Lower lobe of right lung (tissue), 2 donors: ENCODE results near the gene ATP2C2. TPM values are rescaled to one million over a fixed set of nuclear protein-coding genes. Genes with fewer than 3 reads are reported as not detected.

Experiments
- ATAC-seq, 2 donors: fragments of 200-7000 bp; cut with Tn5 transposase; one replicate each; pipeline ENCODE4 v1.9.1; 2020 to 2022; ENCODE audit warnings: mild to moderate bottlenecking in 2 of 2, moderate library complexity in 2 of 2
- DNase-seq: peaks from one replicate; pipeline ENCODE4 v3.0.0-alpha.2; 2020
- H3K27ac ChIP-seq: fragments of 200-600 bp; one replicate; pipeline ENCODE4 v1.8.0; 2022
- H3K27me3 ChIP-seq: fragments of 200-600 bp; one replicate; pipeline ENCODE4 v1.8.0; 2022; ENCODE audit warnings: low read depth
- H3K36me3 ChIP-seq: fragments of 200-600 bp; one replicate; pipeline ENCODE4 v1.8.0; 2022; ENCODE audit warnings: mild to moderate bottlenecking
- H3K4me1 ChIP-seq: fragments of 200-600 bp; one replicate; pipeline ENCODE4 v1.8.0; 2022
- H3K4me3 ChIP-seq: fragments of 200-600 bp; one replicate; pipeline ENCODE4 v1.8.0; 2022; ENCODE audit warnings: mild to moderate bottlenecking
- H3K9me3 ChIP-seq: fragments of 200-600 bp; one replicate; pipeline ENCODE4 v1.8.0; 2022
- intact Hi-C: fragments of 100-400 bp; cut with DNase I; formaldehyde crosslinking; loops from one replicate; pipeline ENCODE4 v1.11.0; 2022
- total RNA-seq: library from RNA; stranded (reverse); fragmentation: NEBNext Ultra II Directional; extraction: Animal tissue kit (Norgen Biotek cat#: 25700); gene quantifications from one replicate; pipeline ENCODE4 v1.2.1, GENCODE V29; 2021
- TF ChIP-seq, protein P1 (sequence below): fragments of 200-600 bp; IDR thresholded peaks from one replicate; pipeline ENCODE4 v1.8.0; 2022; ENCODE audit warnings: antibody characterized with exemption, mild to moderate bottlenecking
- donor health status: DM: no; HTN: yes; CAD: no; lungs with severe emphysema.

ATP2C2 gene
- total RNA-seq, 1 donor from 2014 or later = 56.2 TPM

DNA sequence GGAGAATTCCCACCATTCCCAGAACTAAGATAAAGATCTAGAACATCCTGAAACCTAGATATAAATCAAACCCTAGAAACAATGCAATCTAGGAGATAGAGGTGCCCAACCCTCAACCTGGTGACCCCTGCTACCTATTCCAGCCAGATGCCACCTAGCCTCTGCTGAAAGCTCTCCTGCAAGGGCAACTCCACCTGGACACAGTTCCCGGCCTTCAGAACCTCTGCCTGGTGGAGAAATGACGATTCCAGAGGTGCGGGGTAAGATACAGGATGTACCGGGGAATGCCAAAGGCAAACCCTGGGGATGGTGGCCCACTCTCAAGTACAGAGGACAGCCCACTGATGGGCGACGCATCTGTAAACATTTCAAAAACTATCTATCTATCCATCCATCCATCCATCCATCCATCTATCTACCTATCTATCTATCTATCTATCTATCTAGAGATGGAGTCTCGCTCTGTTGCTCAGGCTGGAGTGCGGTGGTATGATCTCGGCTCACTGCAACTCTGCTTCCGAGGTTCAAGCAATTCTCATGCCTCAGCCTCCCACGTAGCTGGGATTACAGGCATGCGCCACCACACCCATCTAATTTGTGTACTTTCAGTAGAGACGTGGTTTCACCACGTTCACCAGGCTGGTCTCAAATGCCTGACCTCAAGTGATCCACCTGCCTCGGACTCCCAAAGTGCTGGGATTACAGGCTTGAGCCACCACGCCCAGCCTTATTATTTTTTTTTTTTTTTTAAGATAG lies 117.1 kb downstream of the ATP2C2 start:
- H3K4me3 ChIP-seq = no peak overlapping the region
- no peaks in the 10 kb centered on the region for H3K9me3 ChIP-seq
- DNase-seq (no peak), ATAC-seq (no peak)
- H3K4me1 ChIP-seq = no peaks in the 10 kb centered on the region
- no peaks in the 10 kb centered on the region for H3K27me3 ChIP-seq
- TF ChIP-seq, protein P1, sequence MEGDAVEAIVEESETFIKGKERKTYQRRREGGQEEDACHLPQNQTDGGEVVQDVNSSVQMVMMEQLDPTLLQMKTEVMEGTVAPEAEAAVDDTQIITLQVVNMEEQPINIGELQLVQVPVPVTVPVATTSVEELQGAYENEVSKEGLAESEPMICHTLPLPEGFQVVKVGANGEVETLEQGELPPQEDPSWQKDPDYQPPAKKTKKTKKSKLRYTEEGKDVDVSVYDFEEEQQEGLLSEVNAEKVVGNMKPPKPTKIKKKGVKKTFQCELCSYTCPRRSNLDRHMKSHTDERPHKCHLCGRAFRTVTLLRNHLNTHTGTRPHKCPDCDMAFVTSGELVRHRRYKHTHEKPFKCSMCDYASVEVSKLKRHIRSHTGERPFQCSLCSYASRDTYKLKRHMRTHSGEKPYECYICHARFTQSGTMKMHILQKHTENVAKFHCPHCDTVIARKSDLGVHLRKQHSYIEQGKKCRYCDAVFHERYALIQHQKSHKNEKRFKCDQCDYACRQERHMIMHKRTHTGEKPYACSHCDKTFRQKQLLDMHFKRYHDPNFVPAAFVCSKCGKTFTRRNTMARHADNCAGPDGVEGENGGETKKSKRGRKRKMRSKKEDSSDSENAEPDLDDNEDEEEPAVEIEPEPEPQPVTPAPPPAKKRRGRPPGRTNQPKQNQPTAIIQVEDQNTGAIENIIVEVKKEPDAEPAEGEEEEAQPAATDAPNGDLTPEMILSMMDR = no peak
- H3K27ac ChIP-seq = no peak overlapping the region
- intact Hi-C loops = no loop called here
- peaks cover 88% of the 10 kb centered on the region for H3K36me3 ChIP-seq

DNA sequence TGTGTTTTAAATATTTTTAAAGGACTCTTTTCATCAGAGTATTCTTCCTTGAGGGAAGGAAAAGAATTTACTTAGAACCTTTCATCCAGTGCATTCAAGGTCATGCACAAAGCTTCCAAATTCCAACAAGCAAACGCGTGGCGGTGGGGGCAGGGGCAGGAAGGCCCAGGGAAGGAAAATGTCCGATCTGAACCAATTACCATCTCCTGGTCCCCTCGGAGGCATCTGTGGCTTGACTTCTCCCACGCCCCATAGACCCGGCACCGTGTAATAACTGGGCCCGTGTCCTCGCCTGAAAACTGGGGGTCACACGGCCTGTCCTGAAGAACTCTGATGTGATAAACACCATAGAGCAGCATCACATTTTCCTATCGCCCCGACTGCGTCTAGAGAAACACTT lies 117.8 kb downstream of the ATP2C2 start:
- Histone ChIP-seq H3K9me3 (no peaks in the 10 kb centered on the region), H3K4me3 (no peak overlapping the region), H3K36me3 (peaks cover 87% of the 10 kb centered on the region), H3K4me1 (no peaks in the 10 kb centered on the region), H3K27me3 (no peaks in the 10 kb centered on the region), H3K27ac (no peak overlapping the region)
- no peak for ATAC-seq
- TF ChIP-seq, protein P1 = no peak
- intact Hi-C loops = no loop called here
- no peak for DNase-seq

- Histone ChIP-seq H3K4me1 (no peaks in the 10 kb centered on the region), H3K9me3 (no peaks in the 10 kb centered on the region), H3K4me3 (no peak overlapping the region), H3K27ac (no peak overlapping the region), H3K27me3 (no peaks in the 10 kb centered on the region), H3K36me3 (peaks cover 84% of the 10 kb centered on the region)
- no peak for ATAC-seq
- DNase-seq = no peak
- TF ChIP-seq, protein P1 = no peak
- intact Hi-C loops = no loop called here
Measured at GRCh38 chr16:84486551-84487235, 118.4 kb downstream of the ATP2C2 start.

- H3K9me3 ChIP-seq = no peaks in the 10 kb centered on the region
- H3K4me3 ChIP-seq = no peak overlapping the region
- DNase-seq (no peak), ATAC-seq (no peak)
- peaks cover 79% of the 10 kb centered on the region for H3K36me3 ChIP-seq
- no peak overlapping the region for H3K27ac ChIP-seq
- no peaks in the 10 kb centered on the region for H3K27me3 ChIP-seq
- intact Hi-C loops = no loop called here
- TF ChIP-seq, protein P1 = no peak
- no peaks in the 10 kb centered on the region for H3K4me1 ChIP-seq
Measured at GRCh38 chr16:84487358-84487757, 119.0 kb downstream of the ATP2C2 start.

DNA sequence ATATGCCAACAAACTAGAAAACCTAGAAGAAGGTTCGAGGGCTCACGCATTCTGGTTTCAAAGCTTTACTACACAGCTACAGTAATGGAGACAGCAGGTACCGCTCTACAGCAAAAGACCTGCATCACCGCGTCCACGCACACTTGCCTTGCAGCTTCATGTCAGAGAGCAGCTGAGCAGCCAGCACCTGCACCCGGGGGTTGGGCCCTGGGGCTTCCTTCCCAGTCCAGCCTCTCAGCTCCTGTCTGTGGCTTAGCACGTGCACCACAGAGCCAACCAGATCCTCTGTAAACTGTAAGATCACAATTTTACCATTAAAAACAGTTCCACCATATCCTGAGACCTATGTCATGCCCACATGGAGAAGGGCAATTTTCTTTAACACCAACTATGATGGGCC lies 120.8 kb downstream of the ATP2C2 start:
- Histone ChIP-seq H3K4me3 (no peak overlapping the region), H3K27me3 (no peaks in the 10 kb centered on the region), H3K36me3 (peaks cover 74% of the 10 kb centered on the region), H3K27ac (no peak overlapping the region), H3K4me1 (no peaks in the 10 kb centered on the region), H3K9me3 (no peaks in the 10 kb centered on the region)
- no peak for DNase-seq
- TF ChIP-seq, protein P1 = no peak
- no peak for ATAC-seq
- intact Hi-C loops = no loop called here
